Natural killer cell (primary cell): Measurements from ENCODE around the gene AGPAT4. TPM values are rescaled to one million over a fixed set of nuclear protein-coding genes. Genes with fewer than 3 reads are reported as not detected.

Source experiments
- ATAC-seq, 3 donors: fragments of 150-1000 bp in 2 of 3; fragments of 200-7000 bp in 1 of 3; cut with Tn5 transposase; 1 replicate in 1 of 3; 2 replicates in 2 of 3; pipeline ENCODE4 v1.10.0; 2021; ENCODE audit warnings: mild to moderate bottlenecking in 2 of 3, moderate library complexity in 2 of 3
- DNase-seq, 2 donors: peaks; one replicate each; pipeline versions ENCODE4 v3.0.0 to v3.0.0-alpha.2; 2013 to 2021; ENCODE audit warnings: mixed read lengths in 1 of 2
- H3K27ac ChIP-seq: one replicate; pipeline ENCODE4 v1.5.1; 2013; ENCODE audit warnings: mild to moderate bottlenecking, low read length
- H3K27me3 ChIP-seq: one replicate; pipeline ENCODE4 v1.6.1; 2013; ENCODE audit warnings: low read length; ENCODE audit not compliant: control insufficient read depth, insufficient read depth
- H3K36me3 ChIP-seq: one replicate; pipeline ENCODE4 v1.6.1; 2013; ENCODE audit warnings: low read length; ENCODE audit not compliant: control insufficient read depth, insufficient read depth
- H3K4me1 ChIP-seq: one replicate; pipeline ENCODE4 v1.6.1; 2013; ENCODE audit warnings: low read length; ENCODE audit not compliant: control insufficient read depth, insufficient read depth
- H3K4me3 ChIP-seq: one replicate; pipeline ENCODE4 v1.5.1; 2013; ENCODE audit warnings: low read length
- H3K9me3 ChIP-seq: one replicate; pipeline ENCODE4 v1.6.1; 2013; ENCODE audit warnings: low read length; ENCODE audit not compliant: control insufficient read depth, insufficient read depth
- H3K27ac Mint-ChIP-seq, 2 donors: one replicate each; pipeline ENCODE4 v1.8.0; 2022; ENCODE audit warnings: mild to moderate bottlenecking in 2 of 2, mixed read lengths in 2 of 2, moderate library complexity in 1 of 2
- H3K27me3 Mint-ChIP-seq, 2 donors: one replicate each; pipeline ENCODE4 v1.8.0; 2022; ENCODE audit warnings: low read depth in 2 of 2, mixed read lengths in 2 of 2
- H3K36me3 Mint-ChIP-seq: one replicate; pipeline ENCODE4 v1.8.0; 2022; ENCODE audit warnings: mixed read lengths
- H3K4me1 Mint-ChIP-seq, 2 donors: one replicate each; pipeline ENCODE4 v1.8.0; 2022; ENCODE audit warnings: mixed read lengths in 2 of 2
- H3K4me3 Mint-ChIP-seq: one replicate; pipeline ENCODE4 v1.8.0; 2022; ENCODE audit warnings: mild to moderate bottlenecking, moderate library complexity, mixed read lengths
- H3K9me3 Mint-ChIP-seq, 2 donors: one replicate each; pipeline ENCODE4 v1.8.0; 2022; ENCODE audit warnings: mixed read lengths in 2 of 2
- CTCF ChIP-seq: fragments of 200-600 bp; IDR thresholded peaks from one replicate; pipeline ENCODE4 v1.8.0; 2022; ENCODE audit warnings: antibody characterized with exemption
- WGBS: methylation state at CpG from one replicate; pipeline ENCODE4 v1.1.7; 2013; ENCODE audit warnings: missing lambda C conversion rate; ENCODE audit not compliant: insufficient coverage; 5-methylcytosine and 5-hydroxymethylcytosine counted together
- intact Hi-C: fragments of 100-400 bp; cut with micrococcal nuclease; formaldehyde crosslinking; loops from one replicate; pipeline ENCODE4 v1.14.2; 2022
- total RNA-seq, 4 donors: library from RNA; stranded (reverse); fragments of 120-200 nt in 1 of 4; gene quantifications; one replicate each; pipeline versions ENCODE4 v1.2.3 to v1.2.4, GENCODE V29; 2013 to 2022

The AGPAT4 gene
- total RNA-seq, 3 donors from 2014 or later (not counting 1 experiment from before 2014, with no cell fraction given) = 24.5 to 38.1 (median 25.8) TPM

GRCh38 chr6:161220346-161220745 lies 53.5 kb downstream of the AGPAT4 start:
- Mint-ChIP-seq H3K4me3 (no peak overlapping the region), H3K27ac (no peak overlapping the region), H3K9me3 (peaks cover 0 to 2% of the 10 kb centered on the region in 2 donors), H3K27me3 (peaks cover 0 to 3% of the 10 kb centered on the region in 2 donors), H3K36me3 (peaks cover 7% of the 10 kb centered on the region), H3K4me1 (peaks cover 31 to 57% of the 10 kb centered on the region in 2 donors)
- no peak overlapping the region for H3K4me3 ChIP-seq
- no peak for DNase-seq
- peaks cover 3% of the 10 kb centered on the region for H3K36me3 ChIP-seq
- H3K4me1 ChIP-seq = peaks cover 28% of the 10 kb centered on the region
- no peaks in the 10 kb centered on the region for H3K9me3 ChIP-seq
- no peak for ATAC-seq
- WGBS = 94% methylated on average over 6 of the region's 6 CpGs
- TF ChIP-seq CTCF = no peak
- no peak overlapping the region for H3K27ac ChIP-seq
- intact Hi-C loops = no loop called here
- H3K27me3 ChIP-seq = no peaks in the 10 kb centered on the region

GRCh38 chr6:161219680-161220079 lies 54.2 kb downstream of the AGPAT4 start:
- Mint-ChIP-seq H3K27ac (no peak overlapping the region), H3K4me3 (no peak overlapping the region), H3K36me3 (peaks cover 7% of the 10 kb centered on the region), H3K27me3 (no peaks in the 10 kb centered on the region), H3K4me1 (peaks cover 24 to 52% of the 10 kb centered on the region in 2 donors), H3K9me3 (no peaks in the 10 kb centered on the region)
- Histone ChIP-seq H3K4me1 (peaks cover 22% of the 10 kb centered on the region), H3K27me3 (no peaks in the 10 kb centered on the region), H3K4me3 (no peak overlapping the region), H3K9me3 (no peaks in the 10 kb centered on the region), H3K36me3 (peaks cover 3% of the 10 kb centered on the region), H3K27ac (no peak overlapping the region)
- intact Hi-C loops = no loop called here
- WGBS = 88% methylated on average over 1 of the region's 2 CpGs
- TF ChIP-seq CTCF = no peak
- DNase-seq (no peak), ATAC-seq (no peak)

GRCh38 chr6:161218222-161218621 lies 55.6 kb downstream of the AGPAT4 start:
- WGBS = 93% methylated on average over 5 of the region's 5 CpGs
- Mint-ChIP-seq H3K9me3 (no peaks in the 10 kb centered on the region), H3K4me1 (peaks cover 11 to 40% of the 10 kb centered on the region in 2 donors), H3K4me3 (no peak overlapping the region), H3K36me3 (peaks cover 7% of the 10 kb centered on the region), H3K27ac (no peak overlapping the region), H3K27me3 (no peaks in the 10 kb centered on the region)
- Histone ChIP-seq H3K4me1 (peaks cover 7% of the 10 kb centered on the region), H3K4me3 (no peak overlapping the region), H3K27ac (no peak overlapping the region), H3K27me3 (no peaks in the 10 kb centered on the region), H3K36me3 (peaks cover 3% of the 10 kb centered on the region), H3K9me3 (no peaks in the 10 kb centered on the region)
- intact Hi-C loops = no loop called here
- no peak for ATAC-seq
- no peak for DNase-seq
- TF ChIP-seq CTCF = no peak

GRCh38 chr6:161217628-161218027 lies 56.2 kb downstream of the AGPAT4 start:
- peaks cover 7% of the 10 kb centered on the region for H3K36me3 Mint-ChIP-seq
- no peaks in the 10 kb centered on the region for H3K9me3 Mint-ChIP-seq
- peaks cover 6 to 34% of the 10 kb centered on the region in 2 donors for H3K4me1 Mint-ChIP-seq
- H3K4me3 Mint-ChIP-seq = no peak overlapping the region
- WGBS = 97% methylated on average over 5 of the region's 5 CpGs
- Histone ChIP-seq H3K27ac (no peak overlapping the region), H3K4me1 (peaks cover 1% of the 10 kb centered on the region), H3K27me3 (no peaks in the 10 kb centered on the region), H3K9me3 (no peaks in the 10 kb centered on the region), H3K4me3 (no peak overlapping the region), H3K36me3 (peaks cover 3% of the 10 kb centered on the region)
- DNase-seq (no peak), ATAC-seq (peak in 1 of 3 donors; percentile 17)
- intact Hi-C loops = no loop called here
- TF ChIP-seq CTCF = no peak
- no peaks in the 10 kb centered on the region for H3K27me3 Mint-ChIP-seq
- H3K27ac Mint-ChIP-seq = no peak overlapping the region
